GM06990 (cell line): Measurements from ENCODE around the gene SRMS.
A peak's percentile ranks its signal among the peaks of the same experiment; 100 is the strongest.

Experiments
- DNase-seq: peaks from one replicate; pipeline ENCODE4 v3.0.0-alpha.2; 2011; ENCODE audit not compliant: insufficient read length; ENCODE audit errors: extremely low read depth
- H3K27me3 ChIP-seq: replicated peaks from 2 replicates; pipeline ENCODE4 v1.6.0; 2011; ENCODE audit warnings: low read length; ENCODE audit not compliant: control insufficient read depth, insufficient read depth
- H3K36me3 ChIP-seq: 2 replicates; pipeline ENCODE4 v1.5.1; 2011; ENCODE audit warnings: low read length; ENCODE audit not compliant: control insufficient read depth, insufficient read depth
- H3K4me3 ChIP-seq: replicated peaks from 2 replicates; pipeline ENCODE4 v1.5.1; 2011; ENCODE audit warnings: low read depth, mild to moderate bottlenecking, control low read depth, low read length
- TF ChIP-seq, protein P1 (sequence below): IDR thresholded peaks from 2 replicates; pipeline ENCODE4 v1.5.1; 2011; ENCODE audit warnings: low read length, control low read depth, mild to moderate bottlenecking, inconsistent platforms; ENCODE audit not compliant: insufficient read depth, poor library complexity, severe bottlenecking

SRMS gene

DNA sequence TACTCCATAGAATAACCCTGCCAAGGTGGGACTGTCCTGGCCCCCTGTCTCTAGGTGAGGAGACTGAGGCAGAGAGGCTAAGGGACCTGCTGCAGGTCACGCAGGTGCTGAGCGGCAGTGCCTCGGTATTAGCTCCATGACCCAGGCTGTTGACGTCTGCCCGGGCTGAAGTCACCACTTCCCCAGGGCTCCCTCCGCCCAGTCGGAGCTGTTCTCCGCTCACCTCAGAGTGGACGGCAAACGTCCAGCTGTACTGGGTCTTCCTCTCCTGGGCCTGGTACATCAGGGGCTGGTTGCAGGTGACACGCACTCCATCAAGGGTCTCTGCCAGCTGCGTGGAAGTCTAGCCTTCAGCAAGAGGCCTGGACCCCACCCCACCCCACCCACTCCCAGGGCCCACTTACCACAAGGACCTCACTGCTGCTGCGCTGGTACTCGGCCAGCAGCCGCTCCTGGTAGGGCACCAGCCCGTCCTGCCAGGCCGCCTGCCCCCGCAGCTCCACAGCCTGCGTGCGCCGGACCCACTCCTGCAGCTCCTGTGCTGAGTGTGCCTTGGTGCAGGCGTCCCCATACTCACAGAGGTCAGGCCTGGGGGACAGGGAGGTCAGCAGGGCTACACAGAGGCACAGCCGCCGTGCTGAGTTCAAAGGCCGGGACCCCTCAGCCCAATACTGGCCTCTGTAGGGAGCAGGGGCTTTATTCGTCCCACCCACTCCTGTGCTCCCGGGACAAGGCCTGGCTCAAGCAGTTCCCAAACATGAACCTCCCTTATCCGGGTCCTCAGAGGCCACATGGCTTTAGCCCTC is 22.9 kb upstream of the SRMS start:
- Histone ChIP-seq H3K4me3 (no peak overlapping the region), H3K36me3 (peaks cover 14% of the 10 kb centered on the region), H3K27me3 (no peaks in the 10 kb centered on the region)
- no peak for DNase-seq
- TF ChIP-seq, protein P1, sequence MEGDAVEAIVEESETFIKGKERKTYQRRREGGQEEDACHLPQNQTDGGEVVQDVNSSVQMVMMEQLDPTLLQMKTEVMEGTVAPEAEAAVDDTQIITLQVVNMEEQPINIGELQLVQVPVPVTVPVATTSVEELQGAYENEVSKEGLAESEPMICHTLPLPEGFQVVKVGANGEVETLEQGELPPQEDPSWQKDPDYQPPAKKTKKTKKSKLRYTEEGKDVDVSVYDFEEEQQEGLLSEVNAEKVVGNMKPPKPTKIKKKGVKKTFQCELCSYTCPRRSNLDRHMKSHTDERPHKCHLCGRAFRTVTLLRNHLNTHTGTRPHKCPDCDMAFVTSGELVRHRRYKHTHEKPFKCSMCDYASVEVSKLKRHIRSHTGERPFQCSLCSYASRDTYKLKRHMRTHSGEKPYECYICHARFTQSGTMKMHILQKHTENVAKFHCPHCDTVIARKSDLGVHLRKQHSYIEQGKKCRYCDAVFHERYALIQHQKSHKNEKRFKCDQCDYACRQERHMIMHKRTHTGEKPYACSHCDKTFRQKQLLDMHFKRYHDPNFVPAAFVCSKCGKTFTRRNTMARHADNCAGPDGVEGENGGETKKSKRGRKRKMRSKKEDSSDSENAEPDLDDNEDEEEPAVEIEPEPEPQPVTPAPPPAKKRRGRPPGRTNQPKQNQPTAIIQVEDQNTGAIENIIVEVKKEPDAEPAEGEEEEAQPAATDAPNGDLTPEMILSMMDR = no peak

DNA sequence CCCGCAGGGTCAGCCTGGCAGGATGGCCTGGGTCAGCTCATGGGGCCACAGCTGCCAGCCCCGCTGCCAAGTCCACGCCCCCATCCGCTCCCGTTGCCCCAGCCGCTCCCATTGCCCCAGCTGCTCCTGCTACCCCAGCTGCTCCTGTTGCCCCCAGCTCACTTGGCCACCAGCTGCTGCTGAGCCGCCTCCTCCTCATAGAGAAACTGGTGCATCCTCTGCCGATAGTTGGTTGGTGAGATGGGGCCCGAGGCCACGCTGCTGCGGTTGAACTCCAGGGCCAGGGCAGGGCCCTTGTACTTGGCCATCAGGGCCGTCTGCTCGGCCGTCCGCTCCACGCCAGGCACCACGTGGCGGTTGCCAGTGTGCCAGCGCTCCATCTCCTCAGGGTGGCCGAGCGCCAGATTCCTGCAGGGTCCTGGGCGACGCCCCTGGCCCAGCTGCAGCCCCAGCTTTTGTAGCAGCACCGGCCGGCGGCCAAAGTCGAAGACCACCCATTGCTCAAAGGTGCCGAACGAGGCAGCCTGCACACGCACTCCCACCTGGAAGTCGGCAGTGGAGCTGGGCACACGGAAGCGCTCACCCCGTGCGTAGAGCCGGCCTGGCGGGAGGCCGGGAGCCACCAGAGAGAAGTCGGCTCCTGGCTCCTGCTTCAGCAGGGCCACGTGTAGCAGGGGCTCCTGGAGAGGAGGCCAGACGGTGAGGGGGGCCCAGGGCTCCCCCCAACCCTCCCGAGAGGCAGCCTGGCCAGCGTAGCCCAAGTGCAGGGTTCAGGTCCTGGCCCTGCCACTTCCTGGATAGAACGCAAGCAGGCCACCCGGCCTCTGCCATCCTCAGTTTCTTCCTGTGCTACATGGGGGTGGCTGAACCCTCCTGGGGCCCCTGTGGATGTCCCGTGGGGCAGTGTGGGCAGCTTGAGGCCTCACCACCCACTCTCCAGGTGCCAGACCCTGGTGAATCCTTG is 21.7 kb upstream of the SRMS start:
- Histone ChIP-seq H3K36me3 (peaks cover 24% of the 10 kb centered on the region), H3K4me3 (no peak overlapping the region), H3K27me3 (no peaks in the 10 kb centered on the region)
- TF ChIP-seq, protein P1 = no peak
- no peak for DNase-seq

DNA sequence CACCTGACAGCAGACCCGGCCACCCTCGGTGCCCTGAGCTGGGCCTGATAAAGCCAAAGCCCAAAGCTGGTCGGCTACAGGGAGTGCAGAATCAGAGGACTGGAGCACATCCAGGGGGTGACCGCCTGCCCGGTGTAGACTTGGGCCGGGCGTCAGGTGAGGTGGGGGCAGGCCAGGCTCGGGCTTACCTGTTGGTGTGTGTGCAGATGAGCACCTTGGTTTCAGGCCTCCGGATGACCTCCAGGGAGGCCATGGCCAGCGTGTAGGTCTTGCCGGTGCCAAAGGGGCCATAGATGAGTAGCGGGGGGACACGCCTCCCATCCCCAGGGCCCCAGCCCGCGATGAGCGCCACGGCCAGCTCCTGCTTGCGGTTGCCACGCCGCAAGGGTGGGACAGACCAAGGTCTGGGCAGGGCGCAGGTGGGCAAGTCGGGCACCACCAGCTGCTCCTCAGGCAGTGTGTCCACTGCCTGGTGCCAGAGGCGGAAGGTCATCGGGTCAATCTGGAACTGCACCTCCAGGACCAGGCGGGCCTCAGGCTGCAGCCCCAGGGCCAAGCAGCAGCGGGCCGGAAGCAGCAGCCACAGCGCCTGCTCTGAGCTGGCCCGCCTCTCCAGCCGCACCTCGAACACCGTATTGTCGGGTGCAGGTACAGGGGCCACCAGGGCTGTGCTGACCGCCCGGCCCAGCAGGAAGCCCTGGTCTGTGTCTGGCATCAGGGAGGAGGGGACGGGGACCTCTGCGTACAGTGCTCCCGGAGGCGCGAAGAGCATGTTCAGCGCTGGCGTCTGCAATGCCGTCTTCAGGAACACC is 20.8 kb upstream of the SRMS start:
- H3K27me3 ChIP-seq = no peaks in the 10 kb centered on the region
- no peak overlapping the region; the same call in 1 of the 2 replicates for H3K4me3 ChIP-seq
- TF ChIP-seq, protein P1 = no peak
- peak; percentile 61 for DNase-seq
- H3K36me3 ChIP-seq = peaks cover 27% of the 10 kb centered on the region

DNA sequence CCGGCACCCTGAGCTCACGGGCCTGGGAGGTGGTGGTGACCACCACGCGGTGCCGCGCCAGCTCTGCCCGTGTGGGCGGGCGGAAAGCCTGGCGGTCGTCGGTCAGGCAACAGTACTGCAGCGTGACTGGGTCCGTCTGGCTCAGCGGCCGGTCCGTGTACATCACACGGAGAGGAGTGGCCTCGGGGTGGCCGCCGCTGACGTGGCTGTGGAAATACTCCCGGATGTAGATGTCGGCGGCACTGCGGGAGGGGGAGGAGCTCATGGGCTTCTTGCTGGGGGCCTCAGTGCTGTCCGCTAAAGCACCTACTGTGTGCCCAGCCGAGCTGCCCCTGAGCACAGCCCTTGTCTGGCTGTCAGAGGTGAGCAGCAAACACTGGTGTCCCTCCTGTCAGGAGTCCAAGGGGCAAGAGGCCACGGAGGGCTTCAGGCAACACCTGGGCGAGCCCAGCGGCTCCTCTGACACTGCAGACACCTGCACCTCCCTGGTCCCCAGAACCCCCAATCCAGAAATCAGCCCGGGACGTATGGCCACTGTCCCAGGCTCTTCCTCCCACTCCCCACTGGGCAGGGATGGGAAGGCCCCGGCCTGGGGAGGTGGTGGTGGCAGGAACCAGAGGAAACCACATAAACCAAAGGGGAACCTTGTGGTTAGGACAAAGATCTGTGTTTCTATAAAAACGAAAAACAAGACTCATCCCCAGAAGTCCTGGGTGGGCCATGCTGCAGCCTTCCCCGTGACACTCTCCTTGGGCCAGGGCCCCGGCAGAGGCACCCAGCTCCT is 20.0 kb upstream of the SRMS start:
- no peak overlapping the region; the same call in 1 of the 2 replicates for H3K4me3 ChIP-seq
- TF ChIP-seq, protein P1 = no peak
- peak; percentile 82 for DNase-seq

DNA sequence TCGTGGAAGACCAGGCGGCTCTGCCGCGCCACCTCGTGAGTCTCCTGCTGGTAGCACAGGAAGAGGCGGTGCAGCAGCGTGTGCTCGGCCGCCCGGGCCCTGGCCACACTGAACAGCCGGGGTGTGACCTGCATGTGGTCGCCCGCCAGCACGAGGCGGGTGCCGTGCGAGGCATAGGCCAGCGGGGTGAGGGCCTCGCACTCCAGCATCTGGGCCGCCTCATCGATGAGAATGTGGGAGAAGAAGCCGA is 19.5 kb upstream of the SRMS start:
- Histone ChIP-seq H3K36me3 (peaks cover 34% of the 10 kb centered on the region), H3K4me3 (no peak overlapping the region), H3K27me3 (no peaks in the 10 kb centered on the region)
- TF ChIP-seq, protein P1 = no peak
- DNase-seq = no peak

More for the DNA sequence above, 20.0 kb upstream of the SRMS start:
- Histone ChIP-seq H3K36me3 (peaks cover 32% of the 10 kb centered on the region), H3K27me3 (no peaks in the 10 kb centered on the region)
